HuH-7 (cell line): ENCODE data around the gene SCART1.
"Not testable (repeated sequence)": the region's sequence is repeated elsewhere in the genome, so short reads cannot be mapped to it uniquely, and the experiment has no call there.

Experiments
- DNase-seq: peaks from one replicate; pipeline ENCODE4 v3.0.0; 2011; ENCODE audit warnings: low spot score

Gene SCART1

GRCh38 chr10:133453516-133454203 is at the start of gene SCART1:
SCART1 (plus strand) TSS chr10:133453945; CDS start chr10:133453998, 53 bp downstream.
- DNase-seq = no peak

- no peak for DNase-seq
These were observed 48.5 kb upstream of the SCART1 start for GRCh38 chr10:133405272-133405671.

- no peak for DNase-seq
These were observed 47.8 kb upstream of the SCART1 start for GRCh38 chr10:133405844-133406527.

- no peak for DNase-seq
These were observed 42.0 kb upstream of the SCART1 start for GRCh38 chr10:133411523-133412380.

- DNase-seq = no peak
These were observed 41.4 kb upstream of the SCART1 start for GRCh38 chr10:133412381-133412711.

- DNase-seq = not testable (repeated sequence)
These were observed 39.3 kb upstream of the SCART1 start for GRCh38 chr10:133414401-133414800.

GRCh38 chr10:133415752-133416151 is 38.0 kb upstream of the SCART1 start:
- no peak for DNase-seq

- DNase-seq = no peak
These were observed 35.3 kb upstream of the SCART1 start for GRCh38 chr10:133418289-133418993.

- DNase-seq = no peak
These were observed 34.4 kb upstream of the SCART1 start for GRCh38 chr10:133419211-133419950.

GRCh38 chr10:133420028-133420427 is 33.7 kb upstream of the SCART1 start:
- DNase-seq = no peak

- DNase-seq = no peak
These were observed 33.2 kb upstream of the SCART1 start for GRCh38 chr10:133420579-133420978.

GRCh38 chr10:133421336-133422222 is 32.2 kb upstream of the SCART1 start:
- no peak for DNase-seq

GRCh38 chr10:133422223-133422806 is 31.4 kb upstream of the SCART1 start:
- DNase-seq = no peak

GRCh38 chr10:133422807-133423771 is 30.7 kb upstream of the SCART1 start:
- no peak for DNase-seq

- not testable (repeated sequence) for DNase-seq
These were observed 29.6 kb upstream of the SCART1 start for GRCh38 chr10:133424102-133424501.

GRCh38 chr10:133424601-133425000 is 29.1 kb upstream of the SCART1 start, which contains the start of gene SPRN:
SPRN (minus strand) TSS chr10:133424625; CDS start chr10:133423681, 944 bp downstream.
- DNase-seq = not testable (repeated sequence)

- not testable (repeated sequence) for DNase-seq
These were observed 24.2 kb upstream of the SCART1 start for GRCh38 chr10:133429571-133429970.

GRCh38 chr10:133431888-133432613 is 21.7 kb upstream of the SCART1 start:
- DNase-seq = not testable (repeated sequence)
